ENCODE measurements around the gene HHIP. TPM values are rescaled to one million over a fixed set of nuclear protein-coding genes. Genes with fewer than 3 reads are reported as not detected.
A peak's percentile ranks its signal among the peaks of the same experiment; 100 is the strongest.

Gene HHIP
- total RNA-seq, 2 donors from 2014 or later: 0.66 to 14.3 TPM

GRCh38 chr4:144710526-144710912 is 64.6 kb downstream of the HHIP start:
- intact Hi-C loops (cut with DNase I): no loop called here
- H3K27ac ChIP-seq: no peak overlapping the region
- H3K36me3 ChIP-seq (replicated peaks in 1 of 2; ENCODE audit: insufficient read depth in 1 of 2, low read depth in 2 of 2): no peaks in the 10 kb centered on the region
- H3K27me3 ChIP-seq: no peaks in the 10 kb centered on the region
- peaks cover 14% of the 10 kb centered on the region for H3K4me1 ChIP-seq
- no peak for TF ChIP-seq CTCF (IDR thresholded peaks at IDR 0.05)
- TF ChIP-seq POLR2A (IDR thresholded peaks at IDR 0.05): no peak
- ATAC-seq: no peak
- DNase-seq: no peak
- no peak overlapping the region for H3K4me3 ChIP-seq
- no peaks in the 10 kb centered on the region for H3K9me3 ChIP-seq

- H3K4me1 ChIP-seq: peaks cover 14% of the 10 kb centered on the region
- no peaks in the 10 kb centered on the region for H3K9me3 ChIP-seq
- no peaks in the 10 kb centered on the region for H3K36me3 ChIP-seq (replicated peaks in 1 of 2; ENCODE audit: insufficient read depth in 1 of 2, low read depth in 2 of 2)
- H3K4me3 ChIP-seq: no peak overlapping the region
- intact Hi-C loops (cut with DNase I): no loop called here
- H3K27ac ChIP-seq: peak overlapping the region in 2 of 4 donors; percentile 14 to 18
- no peaks in the 10 kb centered on the region for H3K27me3 ChIP-seq
- DNase-seq (no peak), ATAC-seq (no peak)
- WGBS, 2 donors: 50 to 56% methylated on average over 4 of the region's 4 CpGs
- TF ChIP-seq POLR2A (IDR thresholded peaks at IDR 0.05) (no peak), CTCF (IDR thresholded peaks at IDR 0.05) (no peak)
Measured at GRCh38 chr4:144711700-144712456, 65.9 kb downstream of the HHIP start.

- WGBS, 2 donors: 13 to 21% methylated on average over 3 of the region's 3 CpGs
- ATAC-seq: peak; percentile 72
- intact Hi-C loops (cut with DNase I): no loop called here
- no peaks in the 10 kb centered on the region for H3K9me3 ChIP-seq
- H3K4me1 ChIP-seq: peaks cover 14% of the 10 kb centered on the region
- no peaks in the 10 kb centered on the region for H3K27me3 ChIP-seq
- peak overlapping the region in 1 of 4 donors; percentile 49 for H3K27ac ChIP-seq
- no peak for DNase-seq
- H3K36me3 ChIP-seq (replicated peaks in 1 of 2; ENCODE audit: insufficient read depth in 1 of 2, low read depth in 2 of 2): no peaks in the 10 kb centered on the region
- H3K4me3 ChIP-seq: no peak overlapping the region
- TF ChIP-seq POLR2A (IDR thresholded peaks at IDR 0.05) (no peak), CTCF (IDR thresholded peaks at IDR 0.05) (no peak)
Measured at GRCh38 chr4:144712775-144713174, 66.8 kb downstream of the HHIP start.

GRCh38 chr4:144714166-144714565 is 68.2 kb downstream of the HHIP start:
- no peak for TF ChIP-seq POLR2A (IDR thresholded peaks at IDR 0.05)
- no peak for TF ChIP-seq CTCF (IDR thresholded peaks at IDR 0.05)
- no peak overlapping the region for H3K27ac ChIP-seq
- WGBS, 2 donors: 87 to 97% methylated on average over 3 of the region's 3 CpGs
- H3K27me3 ChIP-seq: no peaks in the 10 kb centered on the region
- DNase-seq (no peak), ATAC-seq (no peak)
- peaks cover 14% of the 10 kb centered on the region for H3K4me1 ChIP-seq
- no peaks in the 10 kb centered on the region for H3K36me3 ChIP-seq (replicated peaks in 1 of 2; ENCODE audit: insufficient read depth in 1 of 2, low read depth in 2 of 2)
- intact Hi-C loops (cut with DNase I): no loop called here
- no peaks in the 10 kb centered on the region for H3K9me3 ChIP-seq
- H3K4me3 ChIP-seq: no peak overlapping the region

- intact Hi-C loops (cut with DNase I): no loop called here
- peaks cover 14% of the 10 kb centered on the region for H3K4me1 ChIP-seq
- ATAC-seq: no peak
- no peaks in the 10 kb centered on the region for H3K27me3 ChIP-seq
- H3K4me3 ChIP-seq: no peak overlapping the region
- TF ChIP-seq POLR2A (IDR thresholded peaks at IDR 0.05): no peak
- TF ChIP-seq CTCF (IDR thresholded peaks at IDR 0.05): no peak
- H3K27ac ChIP-seq: no peak overlapping the region
- no peak for DNase-seq
- H3K9me3 ChIP-seq: no peaks in the 10 kb centered on the region
- H3K36me3 ChIP-seq (replicated peaks in 1 of 2; ENCODE audit: insufficient read depth in 1 of 2, low read depth in 2 of 2): no peaks in the 10 kb centered on the region
- WGBS, 2 donors: 60 to 92% methylated on average over 2 of the region's 2 CpGs
Measured at GRCh38 chr4:144715230-144715629, 69.3 kb downstream of the HHIP start.
